GM12864 (cell line): ENCODE data around the gene TFEB.

ENCODE experiments used
- DNase-seq: peaks from one replicate; pipeline ENCODE4 v3.0.0-alpha.2; 2011; ENCODE audit warnings: low read depth
- H3K4me3 ChIP-seq: 2 replicates; pipeline ENCODE4 v1.5.1; 2011; ENCODE audit warnings: mild to moderate bottlenecking, low read depth, low read length, control low read depth
- CTCF ChIP-seq: IDR thresholded peaks from 2 replicates; pipeline ENCODE4 v1.5.1; 2011; ENCODE audit warnings: low read depth, mild to moderate bottlenecking, moderate library complexity, low read length, control low read depth, inconsistent platforms; ENCODE audit errors: missing control alignments

Gene TFEB

GRCh38 chr6:41675992-41676391 lies 59.4 kb downstream of the TFEB start:
- no peak for TF ChIP-seq CTCF
- H3K4me3 ChIP-seq = no peak overlapping the region
- no peak for DNase-seq

GRCh38 chr6:41675176-41675775 lies 60.1 kb downstream of the TFEB start:
- TF ChIP-seq CTCF = no peak
- DNase-seq = no peak
- H3K4me3 ChIP-seq = no peak overlapping the region

- H3K4me3 ChIP-seq = no peak overlapping the region
- no peak for DNase-seq
- no peak for TF ChIP-seq CTCF
Observed at GRCh38 chr6:41674231-41675000, 61.0 kb downstream of the TFEB start.

- no peak for TF ChIP-seq CTCF
- no peak for DNase-seq
- no peak overlapping the region for H3K4me3 ChIP-seq
Observed at GRCh38 chr6:41673704-41674000, 61.8 kb downstream of the TFEB start.

GRCh38 chr6:41672816-41673703 lies 62.3 kb downstream of the TFEB start:
- H3K4me3 ChIP-seq = no peak overlapping the region
- DNase-seq = no peak

GRCh38 chr6:41672016-41672415 lies 63.4 kb downstream of the TFEB start:
- no peak for TF ChIP-seq CTCF
- DNase-seq = no peak
- H3K4me3 ChIP-seq = no peak overlapping the region

More at GRCh38 chr6:41672816-41673703, 62.3 kb downstream of the TFEB start:
- TF ChIP-seq CTCF = no peak
